Left ventricle myocardium inferior (tissue), 1 donor: ENCODE measurements around the gene KIRREL3. TPM values are rescaled to one million over a fixed set of nuclear protein-coding genes. Genes with fewer than 3 reads are reported as not detected.

Experiments
- DNase-seq: peaks from one replicate; pipeline ENCODE4 v3.0.0-alpha.2; 2020
- H3K27ac ChIP-seq: fragments of 200-600 bp; replicated peaks from 2 replicates; pipeline ENCODE4 v1.8.0; 2021
- H3K27me3 ChIP-seq: fragments of 200-600 bp; 2 replicates; pipeline ENCODE4 v1.8.0; 2021; ENCODE audit warnings: low read depth
- H3K36me3 ChIP-seq: fragments of 200-600 bp; 2 replicates; pipeline ENCODE4 v1.8.0; 2021
- H3K4me1 ChIP-seq: fragments of 200-600 bp; 2 replicates; pipeline ENCODE4 v1.8.0; 2021
- H3K4me3 ChIP-seq: fragments of 200-600 bp; 2 replicates; pipeline ENCODE4 v1.8.0; 2021; ENCODE audit warnings: mild to moderate bottlenecking, moderate library complexity
- H3K9me3 ChIP-seq: fragments of 200-600 bp; replicated peaks from 2 replicates; pipeline ENCODE4 v1.8.0; 2021
- CTCF ChIP-seq: fragments of 200-600 bp; IDR thresholded peaks from 2 replicates; pipeline ENCODE4 v1.8.0; 2021; ENCODE audit warnings: antibody characterized with exemption, mild to moderate bottlenecking, borderline replicate concordance
- intact Hi-C: fragments of 100-400 bp; cut with micrococcal nuclease; formaldehyde crosslinking; loops from one replicate; pipeline ENCODE4 v1.11.0; 2022
- total RNA-seq: library from RNA; stranded (reverse); fragmentation: NEBNext Ultra II Directional; extraction: Animal tissue kit (Norgen Biotek cat#: 25700); gene quantifications from one replicate; pipeline ENCODE4 v1.2.1, GENCODE V29; 2021
- donor health status: DM: no; HTN: yes; CAD: no; lungs with severe emphysema.

KIRREL3 gene
- total RNA-seq, 1 donor from 2014 or later, result 0.74 TPM

GRCh38 chr11:126414615-126415014, 586.0 kb downstream of the KIRREL3 start:
- no peak for TF ChIP-seq CTCF
- DNase-seq, result no peak
- intact Hi-C loops, result no loop called here

DNA sequence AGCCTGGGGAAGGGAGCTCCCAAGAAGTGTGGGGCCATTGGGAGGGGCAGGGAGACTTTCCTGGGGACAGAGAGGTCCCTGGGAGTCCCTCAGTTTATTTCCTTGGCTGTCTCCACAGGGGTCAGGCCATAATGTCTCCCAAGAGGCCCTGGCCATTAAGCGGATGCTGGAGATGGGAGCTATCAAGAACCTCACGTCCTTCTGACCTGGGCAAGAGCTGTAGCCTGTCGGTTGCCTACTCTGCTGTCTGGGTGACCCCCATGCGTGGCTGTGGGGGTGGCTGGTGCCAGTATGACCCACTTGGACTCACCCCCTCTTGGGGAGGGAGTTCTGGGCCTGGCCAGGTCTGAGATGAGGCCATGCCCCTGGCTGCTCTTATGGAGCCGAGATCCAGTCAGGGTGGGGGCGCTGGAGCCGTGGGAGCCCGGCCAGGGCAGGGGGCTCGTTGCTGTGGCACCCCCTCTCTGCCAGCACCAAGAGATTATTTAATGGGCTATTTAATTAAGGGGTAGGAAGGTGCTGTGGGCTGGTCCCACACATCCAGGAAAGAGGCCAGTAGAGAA, 586.6 kb downstream of the KIRREL3 start:
- Histone ChIP-seq H3K4me1 (peaks cover 85% of the 10 kb centered on the region), H3K36me3 (peaks cover 19% of the 10 kb centered on the region), H3K27ac (peak overlapping the region; percentile 91), H3K4me3 (no peak overlapping the region), H3K27me3 (no peaks in the 10 kb centered on the region), H3K9me3 (no peaks in the 10 kb centered on the region)
- DNase-seq, result no peak
- intact Hi-C loops, result no loop called here
- no peak for TF ChIP-seq CTCF

More at GRCh38 chr11:126414615-126415014, 586.0 kb downstream of the KIRREL3 start:
- peak overlapping the region; percentile 91 for H3K27ac ChIP-seq
- H3K36me3 ChIP-seq, result peaks cover 13% of the 10 kb centered on the region
- no peaks in the 10 kb centered on the region for H3K9me3 ChIP-seq
- H3K27me3 ChIP-seq, result no peaks in the 10 kb centered on the region
- no peak overlapping the region for H3K4me3 ChIP-seq
- H3K4me1 ChIP-seq, result peaks cover 83% of the 10 kb centered on the region

GRCh38 chr11:126413426-126413825, 587.1 kb downstream of the KIRREL3 start:
- intact Hi-C loops, result no loop called here
- no peak overlapping the region for H3K4me3 ChIP-seq
- no peak for DNase-seq
- peak overlapping the region; percentile 91 for H3K27ac ChIP-seq
- TF ChIP-seq CTCF, result no peak
- H3K4me1 ChIP-seq, result peaks cover 82% of the 10 kb centered on the region
- no peaks in the 10 kb centered on the region for H3K27me3 ChIP-seq
- H3K36me3 ChIP-seq, result peaks cover 24% of the 10 kb centered on the region
- no peaks in the 10 kb centered on the region for H3K9me3 ChIP-seq

DNA sequence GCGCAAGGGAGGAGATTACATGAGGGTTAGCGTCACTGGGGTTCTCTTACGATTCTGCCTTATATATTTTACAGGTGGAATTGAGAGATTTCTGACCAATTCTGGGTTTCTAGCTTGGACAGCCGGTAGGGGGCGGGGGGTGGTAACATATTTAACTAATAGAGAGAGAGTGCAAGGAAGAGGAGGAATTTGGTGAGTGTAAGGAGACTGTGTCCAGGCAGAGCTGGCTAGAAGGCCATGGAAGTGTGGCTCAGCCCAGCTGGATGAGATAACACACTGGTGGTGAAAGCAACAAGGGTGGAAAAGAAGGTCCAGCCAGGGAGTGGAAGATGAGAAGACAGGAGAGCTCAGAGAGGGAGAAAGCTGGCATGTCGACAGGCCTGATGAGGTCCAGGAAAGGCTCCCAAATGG, 588.6 kb downstream of the KIRREL3 start:
- intact Hi-C loops, result no loop called here
- H3K36me3 ChIP-seq, result peaks cover 39% of the 10 kb centered on the region
- peak; percentile 67 for DNase-seq
- peaks cover 78% of the 10 kb centered on the region for H3K4me1 ChIP-seq
- H3K27ac ChIP-seq, result peak overlapping the region; percentile 91
- H3K4me3 ChIP-seq, result no peak overlapping the region
- no peaks in the 10 kb centered on the region for H3K9me3 ChIP-seq
- peak; percentile 25 for TF ChIP-seq CTCF
- no peaks in the 10 kb centered on the region for H3K27me3 ChIP-seq

DNA sequence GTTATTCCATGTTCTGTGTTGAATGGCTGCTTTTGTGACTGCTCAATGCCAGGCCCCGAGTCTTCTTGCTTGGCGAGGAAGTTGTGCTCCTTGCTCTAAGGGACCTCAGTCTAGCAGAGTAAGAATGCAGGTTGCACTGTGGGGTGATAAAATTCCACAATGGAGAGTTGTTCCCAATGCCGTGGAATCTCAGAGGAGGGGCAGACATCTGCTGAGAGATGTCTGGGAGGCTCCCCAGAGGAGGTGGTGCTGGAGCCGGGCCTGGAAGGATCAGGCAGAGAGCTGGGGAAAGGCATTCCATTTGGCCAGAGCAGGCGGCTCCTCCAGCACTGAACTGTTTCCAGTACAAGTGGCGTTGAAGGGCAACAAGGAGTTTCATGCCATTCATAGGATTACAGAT, 589.9 kb downstream of the KIRREL3 start:
- Histone ChIP-seq H3K9me3 (no peaks in the 10 kb centered on the region), H3K27ac (peak overlapping the region; percentile 91), H3K4me3 (no peak overlapping the region), H3K27me3 (no peaks in the 10 kb centered on the region), H3K36me3 (peaks cover 43% of the 10 kb centered on the region), H3K4me1 (peaks cover 77% of the 10 kb centered on the region)
- peak; percentile 80 for DNase-seq
- no peak for TF ChIP-seq CTCF
- intact Hi-C loops, result no loop called here
